BE2C (cell line): Measurements from ENCODE around the gene ULK1.

ENCODE experiments used
- DNase-seq: peaks from one replicate; pipeline ENCODE4 v3.0.0-alpha.2; 2020
- H3K27me3 ChIP-seq: fragments of 250-450 bp; sonication (Bioruptor Pico); 2 replicates; pipeline ENCODE4 v1.5.1; 2020; ENCODE audit warnings: mild to moderate bottlenecking
- H3K36me3 ChIP-seq: fragments of 250-450 bp; sonication (Bioruptor Pico); 2 replicates; pipeline ENCODE4 v1.5.1; 2020; ENCODE audit warnings: mild to moderate bottlenecking
- H3K4me1 ChIP-seq: fragments of 250-450 bp; sonication (Bioruptor Pico); 2 replicates; pipeline ENCODE4 v1.5.1; 2020
- H3K4me3 ChIP-seq: 2 replicates; pipeline ENCODE4 v1.5.1; 2011; ENCODE audit warnings: low read depth, low read length
- H3K9me3 ChIP-seq: fragments of 250-450 bp; sonication (Bioruptor Pico); 2 replicates; pipeline ENCODE4 v1.5.1; 2020
- TF ChIP-seq, protein P1 (sequence below): IDR thresholded peaks from 2 replicates; pipeline ENCODE4 v1.5.1; 2012; ENCODE audit warnings: mild to moderate bottlenecking, low read depth, low read length

ULK1 gene

DNA sequence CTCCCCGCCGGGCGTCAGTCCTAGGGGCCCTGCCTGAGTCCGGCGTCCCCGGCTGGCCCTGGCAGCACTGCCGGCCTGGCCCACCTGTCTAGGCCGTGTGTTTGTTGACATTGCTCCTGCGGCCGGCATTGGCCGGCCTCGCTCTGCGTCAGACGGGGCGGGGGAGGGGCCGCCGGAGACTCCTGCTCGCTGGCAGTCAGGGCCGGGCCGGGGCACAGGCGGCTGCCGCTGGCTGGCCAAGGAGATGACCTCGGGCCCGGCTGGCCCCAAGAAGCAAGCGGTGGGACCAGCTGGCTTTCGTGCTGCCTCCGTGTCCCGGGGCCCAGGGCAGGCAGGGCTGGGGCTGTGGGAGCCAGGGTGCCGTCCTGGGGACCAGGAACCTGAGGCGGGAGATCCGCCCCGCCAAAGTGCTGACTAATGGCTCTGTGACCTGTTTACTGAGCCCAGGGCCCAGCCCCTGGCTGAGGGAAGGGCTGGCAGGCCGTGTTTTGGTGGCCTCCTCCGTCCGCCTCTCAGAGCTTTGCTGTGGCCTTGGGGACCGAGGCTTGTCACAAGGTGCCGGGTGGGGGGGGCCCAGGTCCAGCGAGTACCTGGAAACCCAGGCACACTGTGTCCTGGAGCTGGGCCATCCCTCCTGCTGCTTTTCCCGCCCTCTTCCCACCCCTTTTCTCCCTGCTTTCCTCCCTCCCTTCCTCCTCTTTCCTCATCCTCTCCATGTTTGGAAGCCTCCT, 1.8 kb downstream of the ULK1 start:
- no peaks in the 10 kb centered on the region for H3K4me1 ChIP-seq
- TF ChIP-seq, protein P1, sequence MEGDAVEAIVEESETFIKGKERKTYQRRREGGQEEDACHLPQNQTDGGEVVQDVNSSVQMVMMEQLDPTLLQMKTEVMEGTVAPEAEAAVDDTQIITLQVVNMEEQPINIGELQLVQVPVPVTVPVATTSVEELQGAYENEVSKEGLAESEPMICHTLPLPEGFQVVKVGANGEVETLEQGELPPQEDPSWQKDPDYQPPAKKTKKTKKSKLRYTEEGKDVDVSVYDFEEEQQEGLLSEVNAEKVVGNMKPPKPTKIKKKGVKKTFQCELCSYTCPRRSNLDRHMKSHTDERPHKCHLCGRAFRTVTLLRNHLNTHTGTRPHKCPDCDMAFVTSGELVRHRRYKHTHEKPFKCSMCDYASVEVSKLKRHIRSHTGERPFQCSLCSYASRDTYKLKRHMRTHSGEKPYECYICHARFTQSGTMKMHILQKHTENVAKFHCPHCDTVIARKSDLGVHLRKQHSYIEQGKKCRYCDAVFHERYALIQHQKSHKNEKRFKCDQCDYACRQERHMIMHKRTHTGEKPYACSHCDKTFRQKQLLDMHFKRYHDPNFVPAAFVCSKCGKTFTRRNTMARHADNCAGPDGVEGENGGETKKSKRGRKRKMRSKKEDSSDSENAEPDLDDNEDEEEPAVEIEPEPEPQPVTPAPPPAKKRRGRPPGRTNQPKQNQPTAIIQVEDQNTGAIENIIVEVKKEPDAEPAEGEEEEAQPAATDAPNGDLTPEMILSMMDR: no peak
- peak overlapping the region; percentile 62 for H3K4me3 ChIP-seq
- H3K36me3 ChIP-seq: no peaks in the 10 kb centered on the region
- no peaks in the 10 kb centered on the region for H3K27me3 ChIP-seq
- peak; percentile 91 for DNase-seq
- H3K9me3 ChIP-seq: no peaks in the 10 kb centered on the region

DNA sequence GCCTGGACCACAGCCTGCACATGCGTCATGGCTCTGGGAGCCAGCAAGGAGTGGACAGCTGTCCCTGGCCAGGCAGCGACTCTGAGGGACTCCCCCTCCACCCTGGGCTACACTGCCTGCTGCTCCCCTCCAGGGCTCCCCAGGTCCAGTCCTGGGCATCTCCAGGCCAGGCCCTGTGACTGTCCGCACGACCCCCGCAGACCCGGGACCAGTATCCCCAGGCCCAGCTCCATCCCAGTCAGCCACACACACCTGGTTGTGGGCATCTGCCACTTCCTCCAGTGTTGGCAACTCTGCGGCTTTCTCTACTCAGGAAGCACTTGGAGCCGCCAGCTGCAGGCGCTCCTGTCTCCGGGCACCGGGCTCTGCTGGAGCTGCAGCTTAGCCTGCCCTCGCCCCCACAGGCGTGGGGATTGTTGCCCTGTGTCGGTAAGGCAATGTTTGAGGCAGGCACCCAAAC, 2.4 kb downstream of the ULK1 start:
- Histone ChIP-seq H3K27me3 (no peaks in the 10 kb centered on the region), H3K36me3 (no peaks in the 10 kb centered on the region), H3K9me3 (no peaks in the 10 kb centered on the region), H3K4me1 (no peaks in the 10 kb centered on the region), H3K4me3 (no peak overlapping the region; the same call in 1 of the 2 replicates)
- no peak for DNase-seq
- TF ChIP-seq, protein P1: no peak

DNA sequence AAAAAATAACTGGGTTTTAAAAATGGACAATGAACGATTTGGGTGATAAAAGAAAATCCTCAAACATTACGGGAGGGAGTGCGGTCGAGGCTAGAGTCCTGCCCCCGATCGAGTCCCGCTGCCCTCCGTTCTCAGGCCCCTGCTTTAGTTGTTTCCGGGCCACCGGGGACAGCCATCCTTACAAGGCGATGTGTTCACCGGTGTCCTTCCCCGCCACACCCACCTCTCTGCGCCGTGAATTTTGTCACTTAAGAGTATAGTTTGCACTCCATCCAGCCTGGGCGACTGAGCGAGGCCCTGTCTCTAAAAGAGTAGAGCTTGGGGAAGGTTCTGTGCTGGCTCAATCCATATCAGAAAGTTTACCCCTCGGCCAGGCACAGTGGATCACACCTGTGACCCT, 2.9 kb downstream of the ULK1 start:
- Histone ChIP-seq H3K4me1 (no peaks in the 10 kb centered on the region), H3K36me3 (no peaks in the 10 kb centered on the region), H3K4me3 (no peak overlapping the region), H3K27me3 (no peaks in the 10 kb centered on the region), H3K9me3 (no peaks in the 10 kb centered on the region)
- DNase-seq: peak; percentile 11
- TF ChIP-seq, protein P1: no peak

DNA sequence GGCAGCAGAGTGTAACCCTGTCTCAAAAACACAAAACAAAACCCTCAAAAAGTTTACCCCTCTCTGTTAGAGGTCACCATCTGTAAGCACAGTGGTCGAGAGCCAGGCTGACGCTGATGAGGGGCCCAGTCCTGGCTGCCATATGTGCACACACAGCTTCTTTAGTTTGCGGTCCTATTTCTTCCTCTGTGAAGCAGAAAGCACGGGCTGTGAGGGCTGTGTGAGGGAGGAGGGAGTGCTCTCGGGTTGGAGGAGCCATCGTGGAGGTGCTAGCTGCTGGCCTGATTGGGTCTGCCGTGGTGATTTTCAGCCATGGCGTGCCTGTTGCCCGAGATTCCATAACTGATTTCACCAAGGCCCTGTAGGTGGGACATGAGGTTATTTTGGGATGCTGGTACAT, 3.5 kb downstream of the ULK1 start:
- no peak for DNase-seq
- TF ChIP-seq, protein P1: no peak
- H3K9me3 ChIP-seq: no peaks in the 10 kb centered on the region
- no peaks in the 10 kb centered on the region for H3K27me3 ChIP-seq
- H3K36me3 ChIP-seq: no peaks in the 10 kb centered on the region
- H3K4me1 ChIP-seq: no peaks in the 10 kb centered on the region
- no peak overlapping the region for H3K4me3 ChIP-seq

DNA sequence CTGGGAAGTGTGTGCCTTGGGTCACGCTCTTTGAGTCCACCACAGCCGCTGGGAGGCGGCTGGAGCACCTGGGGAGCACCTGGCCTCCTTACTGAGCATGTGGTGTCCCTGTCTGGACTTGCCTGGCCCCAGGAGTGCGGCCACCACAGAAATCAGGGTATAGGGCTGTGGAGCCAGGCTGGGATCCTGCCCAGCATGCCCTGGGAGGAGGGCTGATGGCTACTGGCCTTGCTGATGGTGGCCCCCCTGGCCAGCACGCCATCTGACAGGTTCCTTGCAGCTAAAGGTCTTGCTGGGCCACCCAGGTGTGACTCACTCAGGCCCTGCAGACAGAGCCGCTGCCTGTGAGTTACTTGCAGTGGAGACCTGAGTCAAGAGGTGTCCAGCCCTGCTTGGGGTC, 6.0 kb downstream of the ULK1 start:
- TF ChIP-seq, protein P1: no peak
- no peaks in the 10 kb centered on the region for H3K27me3 ChIP-seq
- H3K4me3 ChIP-seq: no peak overlapping the region
- no peak for DNase-seq
- H3K9me3 ChIP-seq: no peaks in the 10 kb centered on the region
- H3K36me3 ChIP-seq: no peaks in the 10 kb centered on the region
- H3K4me1 ChIP-seq: no peaks in the 10 kb centered on the region
